IPS-15b (cell line): ENCODE results near the gene DNAJA1.
A peak's percentile ranks its signal among the peaks of the same experiment; 100 is the strongest.

Experiments
- H3K27me3 ChIP-seq: one replicate; pipeline ENCODE4 v1.6.1; 2013; ENCODE audit warnings: low read length; ENCODE audit not compliant: control insufficient read depth, insufficient read depth
- H3K36me3 ChIP-seq: one replicate; pipeline ENCODE4 v1.6.1; 2013; ENCODE audit warnings: low read length; ENCODE audit not compliant: control insufficient read depth, insufficient read depth
- H3K4me1 ChIP-seq: one replicate; pipeline ENCODE4 v1.6.1; 2013; ENCODE audit warnings: mild to moderate bottlenecking, low read length; ENCODE audit not compliant: control insufficient read depth, insufficient read depth
- H3K4me3 ChIP-seq: one replicate; pipeline ENCODE4 v1.5.1; 2013; ENCODE audit warnings: low read depth, low read length
- H3K9ac ChIP-seq: one replicate; pipeline ENCODE4 v1.6.1; 2013; ENCODE audit warnings: low read depth, mild to moderate bottlenecking, low read length
- H3K9me3 ChIP-seq: one replicate; pipeline ENCODE4 v1.6.1; 2013; ENCODE audit warnings: mild to moderate bottlenecking, low read length; ENCODE audit not compliant: control insufficient read depth, insufficient read depth

DNAJA1 gene

DNA sequence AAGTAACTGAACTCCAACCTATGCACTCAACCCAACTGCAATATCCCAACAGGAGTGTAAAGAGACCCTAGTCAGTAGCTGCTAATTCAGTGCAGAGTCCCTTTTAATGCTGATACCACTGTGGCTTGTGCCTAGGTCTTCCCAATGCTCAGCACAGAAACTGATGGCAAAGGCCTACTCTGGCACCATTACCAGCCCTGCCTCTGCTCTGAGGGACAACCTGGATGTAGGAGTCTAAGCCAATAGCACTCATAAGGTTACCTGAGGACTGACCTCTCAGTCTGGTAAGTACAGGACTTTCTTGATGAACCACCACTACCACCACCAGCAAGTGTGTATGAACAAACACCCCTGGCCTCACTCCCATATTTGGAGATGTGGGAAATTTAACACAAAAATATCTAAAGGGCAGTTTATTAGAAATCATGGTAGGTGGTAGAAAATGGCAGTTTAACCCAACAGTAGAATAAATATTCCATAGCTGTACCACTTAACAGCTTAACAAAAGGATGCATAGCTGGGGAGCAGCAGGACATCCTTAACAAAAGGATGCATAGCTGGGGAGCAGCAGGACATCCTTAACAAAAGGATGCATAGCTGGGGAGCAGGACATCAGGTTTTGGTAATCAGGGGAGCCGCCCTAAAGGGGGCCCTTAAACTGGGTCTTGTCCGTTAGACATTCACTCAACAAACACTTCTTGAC, 11.0 kb upstream of the DNAJA1 start:
- Histone ChIP-seq H3K9ac (no peak overlapping the region), H3K36me3 (no peaks in the 10 kb centered on the region), H3K4me1 (peaks cover 13% of the 10 kb centered on the region), H3K27me3 (no peaks in the 10 kb centered on the region), H3K4me3 (no peak overlapping the region), H3K9me3 (no peaks in the 10 kb centered on the region)

DNA sequence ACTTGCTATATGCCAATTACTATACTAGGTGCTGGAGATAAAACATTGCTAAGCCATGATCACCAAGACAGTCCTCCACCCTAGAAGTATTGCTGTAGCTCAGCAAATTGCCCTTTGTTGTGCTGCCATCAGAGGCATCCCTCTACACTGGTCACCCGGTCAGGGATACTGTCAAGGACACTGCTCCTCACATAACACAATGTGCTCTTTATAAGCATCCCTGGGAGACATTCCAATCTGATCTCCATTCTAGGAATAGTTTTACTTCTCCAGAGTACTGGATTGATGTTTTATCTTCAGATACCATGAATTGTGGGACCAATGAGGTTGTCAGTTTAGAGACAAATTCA, 10.4 kb upstream of the DNAJA1 start:
- Histone ChIP-seq H3K36me3 (peaks cover under 1% of the 10 kb centered on the region), H3K27me3 (no peaks in the 10 kb centered on the region), H3K4me3 (no peak overlapping the region), H3K9me3 (no peaks in the 10 kb centered on the region), H3K9ac (no peak overlapping the region), H3K4me1 (peaks cover 13% of the 10 kb centered on the region)

DNA sequence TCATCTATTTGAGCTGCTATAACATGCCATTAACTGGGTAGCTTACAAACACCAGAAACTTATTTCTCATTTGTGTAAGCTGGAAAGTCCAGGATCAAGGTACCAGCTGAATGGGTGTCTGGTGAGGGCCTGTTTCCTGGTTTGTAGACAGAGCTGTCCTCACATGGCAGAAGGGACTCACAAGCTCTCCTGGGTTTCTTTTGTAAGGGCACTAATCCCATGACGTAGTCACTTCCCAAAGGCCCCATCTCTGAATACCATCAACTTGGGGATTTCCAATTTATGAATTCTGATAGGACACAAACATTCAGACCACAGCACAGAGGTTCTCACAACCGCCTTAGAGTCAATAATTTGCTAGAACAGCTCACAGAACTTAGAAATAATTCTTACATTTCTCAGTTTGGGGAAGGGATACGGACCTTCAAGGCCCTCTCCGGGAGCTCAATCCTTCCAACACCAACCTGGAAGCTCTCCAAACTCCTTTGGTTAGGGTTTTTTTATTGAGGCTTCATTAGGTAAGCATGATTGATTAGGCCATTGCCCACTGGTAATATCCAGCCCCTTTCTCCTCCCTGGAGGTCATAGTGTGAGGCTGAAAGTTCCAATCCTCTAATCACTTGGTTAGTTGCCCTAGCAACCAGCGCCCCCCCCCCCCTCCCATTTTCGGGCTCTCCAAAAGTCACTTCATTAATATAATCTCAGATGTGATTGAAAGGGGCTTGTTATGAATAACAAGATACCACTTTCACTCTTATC, 7.6 kb upstream of the DNAJA1 start:
- Histone ChIP-seq H3K4me1 (peaks cover 13% of the 10 kb centered on the region), H3K4me3 (no peak overlapping the region), H3K27me3 (no peaks in the 10 kb centered on the region), H3K9ac (no peak overlapping the region), H3K36me3 (peaks cover 2% of the 10 kb centered on the region), H3K9me3 (no peaks in the 10 kb centered on the region)

DNA sequence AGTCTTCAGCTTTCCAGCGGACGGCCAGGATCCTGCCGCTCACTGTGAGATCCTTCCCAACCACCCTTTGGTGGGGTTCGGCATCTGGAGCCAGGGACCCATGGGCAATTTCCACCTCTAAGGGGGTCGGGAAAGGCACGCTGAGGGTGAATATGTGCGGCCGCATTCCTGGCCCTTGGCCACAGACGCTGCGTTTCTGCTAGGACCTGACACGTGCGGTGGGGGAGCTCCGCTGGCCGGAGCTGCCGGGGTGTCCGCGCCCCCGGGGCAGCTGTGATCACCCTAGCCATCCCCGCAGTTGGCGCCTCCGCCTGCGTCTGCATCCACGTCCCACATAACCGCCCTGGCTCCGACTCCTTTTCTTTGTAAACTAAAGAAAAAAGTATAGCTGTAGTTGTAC, 5.3 kb upstream of the DNAJA1 start:
- Histone ChIP-seq H3K27me3 (no peaks in the 10 kb centered on the region), H3K9me3 (no peaks in the 10 kb centered on the region), H3K36me3 (peaks cover 2% of the 10 kb centered on the region)

DNA sequence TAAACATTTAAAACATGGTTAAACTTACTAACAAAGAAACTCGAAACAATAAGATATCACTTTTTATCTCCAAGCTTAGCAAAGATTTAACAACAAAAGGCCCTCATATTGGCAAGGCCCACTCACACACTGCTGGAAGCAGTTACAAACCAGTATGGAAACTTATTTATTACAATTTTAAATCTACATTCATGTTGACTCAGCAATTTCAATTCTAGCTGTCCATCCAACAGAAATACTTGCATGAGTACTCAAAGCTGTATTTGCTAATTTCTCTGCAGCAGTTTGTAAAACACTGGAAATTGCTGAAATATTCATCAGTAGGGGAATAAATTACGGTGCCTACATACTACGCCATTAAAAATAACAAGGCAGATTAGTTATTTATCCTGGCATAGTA, 2.8 kb upstream of the DNAJA1 start:
- no peak overlapping the region for H3K9ac ChIP-seq
- H3K4me1 ChIP-seq: no peaks in the 10 kb centered on the region
- peaks cover 2% of the 10 kb centered on the region for H3K36me3 ChIP-seq
- no peaks in the 10 kb centered on the region for H3K27me3 ChIP-seq
- no peaks in the 10 kb centered on the region for H3K9me3 ChIP-seq
- H3K4me3 ChIP-seq: no peak overlapping the region

More for the DNA sequence above, 5.3 kb upstream of the DNAJA1 start:
- peaks cover 4% of the 10 kb centered on the region for H3K4me1 ChIP-seq
- H3K4me3 ChIP-seq: no peak overlapping the region
- no peak overlapping the region for H3K9ac ChIP-seq

DNA sequence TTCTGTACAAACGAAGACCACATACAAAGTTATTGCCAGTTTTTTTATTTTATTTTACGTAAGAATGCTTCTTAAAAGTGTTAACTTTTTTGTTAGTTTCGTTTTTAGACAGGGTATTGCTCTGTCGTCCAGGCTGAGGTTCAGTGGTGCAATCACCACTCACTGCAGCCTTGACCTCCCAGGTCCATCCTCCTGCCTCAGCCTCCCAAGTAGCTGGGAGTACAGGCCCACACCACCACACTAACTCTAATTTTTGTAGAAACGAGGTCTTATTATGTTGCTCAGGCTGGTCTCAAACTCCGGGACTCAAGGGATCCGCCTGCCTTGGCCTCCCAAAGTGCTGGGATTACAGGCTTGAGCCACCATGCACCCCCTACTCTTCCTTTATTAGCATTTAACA, 2.3 kb upstream of the DNAJA1 start:
- no peaks in the 10 kb centered on the region for H3K9me3 ChIP-seq
- no peaks in the 10 kb centered on the region for H3K4me1 ChIP-seq
- H3K9ac ChIP-seq: no peak overlapping the region
- H3K4me3 ChIP-seq: no peak overlapping the region
- H3K27me3 ChIP-seq: no peaks in the 10 kb centered on the region
- peaks cover 2% of the 10 kb centered on the region for H3K36me3 ChIP-seq

DNA sequence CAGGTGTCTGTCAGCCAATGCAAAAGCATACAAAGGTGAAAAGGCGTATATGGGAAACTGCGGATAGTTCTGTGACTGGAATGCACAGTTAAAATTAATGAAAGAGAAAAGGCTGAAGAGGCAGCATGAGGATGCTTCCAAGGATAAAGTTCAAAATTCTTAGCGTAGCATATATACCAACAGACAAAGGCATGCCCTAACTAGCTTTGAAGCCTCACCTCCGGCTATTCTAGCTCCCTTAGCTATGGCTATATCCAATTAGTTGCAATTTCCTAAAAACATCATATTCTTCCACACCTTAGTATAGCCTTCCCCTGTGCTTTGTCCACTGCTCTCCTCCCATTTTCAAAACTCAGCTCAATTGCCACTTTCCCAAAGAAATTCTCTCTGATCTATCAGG, 1.4 kb upstream of the DNAJA1 start:
- Histone ChIP-seq H3K9ac (peak overlapping the region; percentile 97), H3K36me3 (peaks cover 2% of the 10 kb centered on the region), H3K9me3 (no peaks in the 10 kb centered on the region), H3K27me3 (no peaks in the 10 kb centered on the region), H3K4me1 (peaks cover 4% of the 10 kb centered on the region), H3K4me3 (peak overlapping the region; percentile 98)

DNA sequence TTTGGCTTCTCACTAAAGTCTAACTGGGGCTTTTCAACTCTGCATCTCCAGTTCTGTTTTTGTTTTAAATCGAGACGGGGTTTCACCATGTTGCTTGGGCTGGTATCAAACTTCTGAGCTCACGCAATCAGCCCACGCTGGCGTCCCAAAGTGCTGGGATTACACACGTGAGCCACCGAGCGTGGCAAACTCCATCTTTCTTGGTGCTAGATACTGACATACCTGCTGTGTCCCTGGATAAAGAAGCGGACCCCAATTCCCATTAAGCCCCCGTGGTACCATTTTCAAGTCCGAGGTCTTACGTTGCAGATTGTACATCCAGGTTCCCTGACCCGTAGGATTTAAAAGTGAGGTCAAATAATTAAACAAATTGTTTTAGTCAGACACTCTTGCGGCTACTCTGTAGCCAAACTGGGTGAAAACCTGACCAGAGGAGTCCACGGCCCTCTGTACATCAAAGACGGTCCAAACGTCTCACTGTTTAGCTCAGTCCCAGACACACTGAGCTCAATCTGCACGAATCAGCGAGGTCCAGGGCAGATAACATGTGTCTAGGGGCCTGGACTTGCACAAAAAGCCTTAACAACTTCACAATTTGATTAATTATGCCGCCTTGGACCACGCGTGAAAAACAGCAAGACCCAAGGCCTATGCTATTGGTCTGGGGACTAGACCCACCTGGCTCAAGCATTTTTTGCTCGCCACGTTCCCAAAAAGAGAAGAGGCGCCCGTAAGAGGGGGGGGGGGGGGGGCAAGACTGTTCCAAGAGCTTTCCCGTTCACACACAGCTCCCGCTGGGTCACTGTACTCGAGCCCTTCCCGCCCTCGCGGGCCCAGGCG, 727 bp upstream of the DNAJA1 start:
- Histone ChIP-seq H3K27me3 (no peaks in the 10 kb centered on the region), H3K36me3 (peaks cover 2% of the 10 kb centered on the region), H3K4me3 (peak overlapping the region; percentile 98), H3K9me3 (no peaks in the 10 kb centered on the region), H3K9ac (peak overlapping the region; percentile 97), H3K4me1 (peaks cover 4% of the 10 kb centered on the region)

DNA sequence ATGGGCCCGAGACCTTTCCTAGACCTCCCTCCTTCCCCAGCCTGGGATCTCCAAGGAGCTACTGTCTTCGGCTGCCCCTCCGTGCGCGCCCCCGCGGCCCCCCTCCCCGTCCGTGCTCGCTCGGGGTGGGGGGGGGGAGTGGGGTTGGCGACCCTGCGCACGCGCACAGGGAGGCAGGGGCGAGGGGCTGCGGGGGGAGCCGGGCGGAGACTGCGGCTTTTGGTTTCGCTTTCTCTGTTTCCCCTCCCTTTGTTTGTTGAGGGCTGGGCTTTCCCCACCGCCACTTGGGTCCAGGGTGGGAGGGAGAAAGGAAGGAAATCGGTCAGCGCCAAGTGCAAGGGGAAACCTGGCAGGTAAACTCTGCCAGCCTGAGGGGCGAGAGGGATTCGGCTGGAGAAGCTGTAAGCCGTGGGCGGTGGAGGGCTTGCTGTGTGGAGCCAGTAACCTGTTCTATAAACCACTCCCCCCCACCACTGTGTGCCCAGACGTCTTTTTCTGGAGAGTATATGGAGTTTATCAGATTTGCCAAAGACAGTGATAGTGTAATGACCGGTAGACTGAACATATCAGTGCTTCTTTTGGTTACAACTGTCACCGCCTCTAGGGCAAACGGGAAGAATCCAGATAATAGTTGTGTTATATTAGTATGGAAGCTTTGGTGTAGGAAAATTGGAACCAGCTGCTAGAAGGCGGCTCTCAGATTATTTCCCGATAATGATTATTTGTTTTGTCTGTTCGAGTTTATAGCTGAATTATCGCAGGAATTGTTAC, 684 bp downstream of the DNAJA1 start:
- Histone ChIP-seq H3K36me3 (peaks cover 3% of the 10 kb centered on the region), H3K4me1 (peaks cover 4% of the 10 kb centered on the region), H3K27me3 (no peaks in the 10 kb centered on the region), H3K4me3 (peak overlapping the region; percentile 98), H3K9me3 (no peaks in the 10 kb centered on the region), H3K9ac (peak overlapping the region; percentile 93)

DNA sequence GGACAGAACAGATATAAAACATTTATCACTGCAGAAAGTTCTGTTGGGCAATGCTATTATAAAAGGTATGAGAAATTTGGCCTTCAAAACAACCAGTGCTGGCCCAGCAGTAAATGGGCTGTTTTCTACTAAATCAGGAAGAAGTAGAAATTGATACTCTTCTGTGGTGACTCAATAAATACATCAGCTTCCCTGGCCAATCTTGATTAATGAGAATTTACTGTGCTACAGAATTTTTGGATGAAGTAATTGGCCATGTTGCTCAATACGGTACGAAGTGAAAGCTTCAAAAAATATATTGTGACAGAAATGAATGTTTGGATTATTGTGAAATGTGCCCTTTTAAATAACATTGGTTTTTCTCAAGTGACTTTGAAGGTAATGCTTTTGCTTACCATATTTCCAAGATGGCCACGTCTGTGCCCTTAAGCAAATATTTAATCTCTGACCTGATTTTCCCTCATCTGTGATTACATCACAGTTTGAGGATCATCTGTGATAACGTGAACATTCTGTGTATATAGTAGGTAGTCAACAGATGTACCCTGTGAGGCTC, 4.2 kb downstream of the DNAJA1 start:
- Histone ChIP-seq H3K27me3 (no peaks in the 10 kb centered on the region), H3K9me3 (no peaks in the 10 kb centered on the region), H3K36me3 (peaks cover 19% of the 10 kb centered on the region), H3K4me1 (peaks cover 4% of the 10 kb centered on the region), H3K4me3 (no peak overlapping the region), H3K9ac (no peak overlapping the region)

DNA sequence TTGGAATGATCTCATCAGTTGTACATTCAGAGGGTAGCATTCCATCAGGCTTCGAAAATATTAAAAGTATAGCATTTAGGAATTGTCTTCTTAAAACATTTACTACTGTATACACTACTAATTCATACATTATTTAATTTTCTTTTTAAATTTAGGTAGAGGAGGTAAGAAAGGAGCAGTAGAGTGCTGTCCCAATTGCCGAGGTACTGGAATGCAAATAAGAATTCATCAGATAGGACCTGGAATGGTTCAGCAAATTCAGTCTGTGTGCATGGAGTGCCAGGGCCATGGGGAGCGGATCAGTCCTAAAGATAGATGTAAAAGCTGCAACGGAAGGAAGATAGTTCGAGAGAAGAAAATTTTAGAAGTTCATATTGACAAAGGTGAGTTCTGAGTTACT, 5.2 kb downstream of the DNAJA1 start:
- Histone ChIP-seq H3K4me3 (no peak overlapping the region), H3K9ac (no peak overlapping the region), H3K4me1 (peaks cover 4% of the 10 kb centered on the region), H3K36me3 (peaks cover 27% of the 10 kb centered on the region), H3K27me3 (no peaks in the 10 kb centered on the region), H3K9me3 (no peaks in the 10 kb centered on the region)
